Measurements from ENCODE around the gene MAP3K3. TPM values are rescaled to one million over a fixed set of nuclear protein-coding genes. Genes with fewer than 3 reads are reported as not detected.

Gene MAP3K3
- total RNA-seq, 4 donors from 2014 or later = 21.8 to 58.7 (median 29.7) TPM

DNA sequence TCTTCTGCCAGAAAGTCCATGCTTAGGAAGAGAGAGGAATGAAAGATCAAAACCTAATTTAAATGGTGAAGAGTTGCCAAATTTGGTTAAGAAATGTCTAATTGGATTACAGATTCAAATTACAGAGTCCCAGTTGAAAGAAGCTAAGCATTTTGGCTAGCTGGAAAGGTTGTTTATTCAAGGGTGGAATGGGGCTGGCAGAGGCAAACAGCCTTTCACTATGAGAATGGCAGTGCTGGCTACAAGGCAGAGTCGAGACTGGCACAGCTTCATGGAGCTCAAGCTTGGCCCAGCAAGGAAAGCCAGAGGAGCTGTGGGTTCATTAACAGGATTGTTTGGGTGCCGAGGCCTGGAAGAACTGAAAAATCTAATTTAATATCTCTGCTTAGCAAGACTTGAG, 13.6 kb downstream of the MAP3K3 start:
- H3K36me3 ChIP-seq = peaks cover 0 to 23% of the 10 kb centered on the region in 2 donors

DNA sequence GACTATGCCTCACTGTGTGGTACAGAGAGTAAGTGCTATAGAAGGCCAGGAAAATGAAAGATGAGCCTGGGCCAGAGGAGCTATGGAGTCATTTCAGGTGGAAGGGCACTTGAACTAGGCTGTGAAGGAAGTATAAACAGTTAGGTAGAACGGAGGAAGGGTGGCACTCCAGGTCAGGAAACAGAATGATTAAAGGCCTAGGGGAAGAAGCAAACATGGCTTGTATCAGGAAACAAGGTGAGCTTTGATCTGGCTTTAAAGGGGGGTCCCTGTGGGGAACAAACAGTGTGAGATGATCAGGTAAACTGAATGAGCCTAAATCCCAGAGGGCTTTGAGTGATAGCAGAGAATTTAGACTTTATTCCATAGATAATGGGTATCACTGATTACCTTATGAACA, 16.9 kb downstream of the MAP3K3 start:
- ATAC-seq = no peak
- no peak for TF ChIP-seq POLR2A (IDR thresholded peaks at IDR 0.05)
- TF ChIP-seq, protein P1, sequence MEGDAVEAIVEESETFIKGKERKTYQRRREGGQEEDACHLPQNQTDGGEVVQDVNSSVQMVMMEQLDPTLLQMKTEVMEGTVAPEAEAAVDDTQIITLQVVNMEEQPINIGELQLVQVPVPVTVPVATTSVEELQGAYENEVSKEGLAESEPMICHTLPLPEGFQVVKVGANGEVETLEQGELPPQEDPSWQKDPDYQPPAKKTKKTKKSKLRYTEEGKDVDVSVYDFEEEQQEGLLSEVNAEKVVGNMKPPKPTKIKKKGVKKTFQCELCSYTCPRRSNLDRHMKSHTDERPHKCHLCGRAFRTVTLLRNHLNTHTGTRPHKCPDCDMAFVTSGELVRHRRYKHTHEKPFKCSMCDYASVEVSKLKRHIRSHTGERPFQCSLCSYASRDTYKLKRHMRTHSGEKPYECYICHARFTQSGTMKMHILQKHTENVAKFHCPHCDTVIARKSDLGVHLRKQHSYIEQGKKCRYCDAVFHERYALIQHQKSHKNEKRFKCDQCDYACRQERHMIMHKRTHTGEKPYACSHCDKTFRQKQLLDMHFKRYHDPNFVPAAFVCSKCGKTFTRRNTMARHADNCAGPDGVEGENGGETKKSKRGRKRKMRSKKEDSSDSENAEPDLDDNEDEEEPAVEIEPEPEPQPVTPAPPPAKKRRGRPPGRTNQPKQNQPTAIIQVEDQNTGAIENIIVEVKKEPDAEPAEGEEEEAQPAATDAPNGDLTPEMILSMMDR (IDR thresholded peaks at IDR 0.05 in 4 of 5, conservative IDR thresholded peaks at IDR 0.05 in 1 of 5) = no peak
- Histone ChIP-seq H3K9me3 (no peaks in the 10 kb centered on the region), H3K4me3 (no peak overlapping the region), H3K36me3 (peaks cover 0 to 14% of the 10 kb centered on the region in 2 donors), H3K27ac (no peak overlapping the region), H3K4me1 (peaks cover 33 to 35% of the 10 kb centered on the region in 2 donors), H3K27me3 (no peaks in the 10 kb centered on the region)
- DNase-seq = no peak
- intact Hi-C loops (cut with DNase I; ENCODE audit: low total_unique reads) (no loop called here), in situ Hi-C loops (cut with MboI; ENCODE audit: low sequenced_read_pairs in 4 of 4) (no loop called here)

More for the DNA sequence above, 13.6 kb downstream of the MAP3K3 start:
- Histone ChIP-seq H3K9me3 (no peaks in the 10 kb centered on the region), H3K27me3 (no peaks in the 10 kb centered on the region), H3K27ac (peak overlapping the region; percentile 32 to 61 (median 42)), H3K4me1 (peaks cover 30 to 47% of the 10 kb centered on the region in 2 donors), H3K4me3 (no peak overlapping the region)
- no peak for TF ChIP-seq POLR2A (IDR thresholded peaks at IDR 0.05)
- TF ChIP-seq, protein P1 (IDR thresholded peaks at IDR 0.05 in 4 of 5, conservative IDR thresholded peaks at IDR 0.05 in 1 of 5) = no peak
- intact Hi-C loops (cut with DNase I; ENCODE audit: low total_unique reads) (no loop called here), in situ Hi-C loops (cut with MboI; ENCODE audit: low sequenced_read_pairs in 4 of 4) (no loop called here)
- ATAC-seq (no peak), DNase-seq (no peak)

DNA sequence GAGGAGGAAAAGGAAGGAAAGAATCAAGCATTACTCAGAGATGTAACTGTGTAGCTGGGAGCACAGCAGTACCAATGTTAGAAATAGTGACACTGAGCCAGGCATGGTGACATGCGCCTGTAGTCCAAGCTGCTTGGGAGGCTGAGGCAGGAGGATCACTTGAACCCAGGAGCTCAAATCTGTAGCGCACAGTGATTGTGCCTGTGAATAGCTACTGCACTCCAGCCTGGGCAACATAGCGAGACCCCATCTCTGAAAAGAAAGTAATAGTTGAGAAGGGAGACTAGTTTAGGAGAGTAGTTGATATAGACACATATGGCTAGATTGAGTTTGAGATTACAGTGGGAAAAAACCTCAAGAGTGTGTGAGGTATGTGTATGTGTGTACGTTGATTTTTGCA, 17.8 kb downstream of the MAP3K3 start:
- Histone ChIP-seq H3K27ac (no peak overlapping the region), H3K4me1 (peaks cover 27% of the 10 kb centered on the region in 2 donors), H3K9me3 (no peaks in the 10 kb centered on the region), H3K36me3 (peaks cover 0 to 14% of the 10 kb centered on the region in 2 donors), H3K27me3 (no peaks in the 10 kb centered on the region), H3K4me3 (no peak overlapping the region)
- intact Hi-C loops (cut with DNase I; ENCODE audit: low total_unique reads) (no loop called here), in situ Hi-C loops (cut with MboI; ENCODE audit: low sequenced_read_pairs in 4 of 4) (no loop called here)
- ATAC-seq (no peak), DNase-seq (no peak)
- TF ChIP-seq, protein P1 (IDR thresholded peaks at IDR 0.05 in 4 of 5, conservative IDR thresholded peaks at IDR 0.05 in 1 of 5) = no peak
- TF ChIP-seq POLR2A (IDR thresholded peaks at IDR 0.05) = no peak

DNA sequence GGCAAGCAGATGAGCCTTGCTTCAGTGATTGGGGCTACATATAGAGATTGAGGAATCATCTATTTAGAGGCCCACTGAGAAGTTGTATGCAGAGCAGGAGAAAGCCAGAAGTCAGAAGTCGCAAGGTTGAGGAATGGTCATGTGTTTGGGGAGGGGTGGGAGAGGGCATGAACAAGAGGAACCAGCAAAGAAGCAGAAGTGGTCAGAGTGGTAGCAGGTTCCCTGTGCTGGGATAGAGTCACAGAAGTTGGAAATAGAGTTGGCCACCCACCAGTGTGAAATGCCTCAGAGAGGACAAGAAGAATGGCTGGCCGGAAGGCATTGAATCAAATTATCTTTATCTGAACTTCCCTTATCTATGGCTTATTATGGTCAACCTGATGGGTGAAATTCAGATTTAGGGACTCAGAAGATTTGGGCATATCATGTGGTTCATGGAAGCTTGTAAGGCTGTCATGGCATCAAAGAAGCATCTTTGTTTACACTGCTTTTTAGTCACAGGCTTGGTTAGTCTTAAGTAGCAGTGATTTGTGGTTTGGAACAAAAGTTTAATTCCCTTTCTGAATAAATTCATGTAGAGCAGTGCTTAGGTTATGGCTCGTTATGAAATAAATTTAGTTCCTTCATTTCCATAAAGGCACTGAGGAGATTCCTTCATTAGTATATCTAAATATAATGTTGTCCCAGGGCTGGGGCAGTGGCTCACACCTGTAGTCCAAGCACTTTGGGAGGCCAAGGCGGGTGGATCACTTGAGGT, 19.7 kb downstream of the MAP3K3 start:
- intact Hi-C loops (cut with DNase I; ENCODE audit: low total_unique reads) = no loop called here
- TF ChIP-seq POLR2A (IDR thresholded peaks at IDR 0.05) = no peak
- TF ChIP-seq, protein P1 (IDR thresholded peaks at IDR 0.05 in 4 of 5, conservative IDR thresholded peaks at IDR 0.05 in 1 of 5) = no peak
- ATAC-seq (no peak), DNase-seq (peak; percentile 17 to 44)
- Histone ChIP-seq H3K4me1 (peaks cover 24 to 28% of the 10 kb centered on the region in 2 donors), H3K4me3 (no peak overlapping the region), H3K27ac (no peak overlapping the region), H3K27me3 (no peaks in the 10 kb centered on the region), H3K36me3 (peaks cover 0 to 6% of the 10 kb centered on the region in 2 donors), H3K9me3 (no peaks in the 10 kb centered on the region)
- in situ Hi-C loops (cut with MboI; ENCODE audit: low sequenced_read_pairs in 4 of 4) = no loop called here

Measured in gastrocnemius medialis (tissue), 4 donors.